ENCODE results near the gene MYO7B.
"Not testable (repeated sequence)": the region's sequence is repeated elsewhere in the genome, so short reads cannot be mapped to it uniquely, and the experiment has no call there.

Gene MYO7B

GRCh38 chr2:127523269-127523939 lies 12.1 kb upstream of the MYO7B start:
- no peak for DNase-seq (ENCODE audit: low read depth in 2 of 2, low spot score in 1 of 2)

- not testable (repeated sequence) for DNase-seq (ENCODE audit: low read depth in 2 of 2, low spot score in 1 of 2)
Measured at GRCh38 chr2:127524198-127524834, 11.2 kb upstream of the MYO7B start.

GRCh38 chr2:127525691-127526131 lies 9.8 kb upstream of the MYO7B start:
- no peak for DNase-seq (ENCODE audit: low read depth in 2 of 2, low spot score in 1 of 2)

GRCh38 chr2:127526132-127527000 lies 9.1 kb upstream of the MYO7B start, which contains the start of gene IWS1:
TSS of gene IWS1 (minus strand) at chr2:127526489. CDS start at chr2:127526208, 281 bp downstream.
- peak; percentile 77 to 87 for DNase-seq (ENCODE audit: low read depth in 2 of 2, low spot score in 1 of 2)

- DNase-seq (ENCODE audit: low read depth in 2 of 2, low spot score in 1 of 2) = no peak
Measured at GRCh38 chr2:127527001-127527804, 8.3 kb upstream of the MYO7B start.

- DNase-seq (ENCODE audit: low read depth in 2 of 2, low spot score in 1 of 2) = no peak
Measured at GRCh38 chr2:127528487-127528886, 7.0 kb upstream of the MYO7B start.

GRCh38 chr2:127529416-127529815 lies 6.1 kb upstream of the MYO7B start:
- not testable (repeated sequence) for DNase-seq (ENCODE audit: low read depth in 2 of 2, low spot score in 1 of 2)

- no peak for DNase-seq (ENCODE audit: low read depth in 2 of 2, low spot score in 1 of 2)
Measured at GRCh38 chr2:127530245-127531140, 5.0 kb upstream of the MYO7B start.

GRCh38 chr2:127531221-127531648 lies 4.2 kb upstream of the MYO7B start:
- no peak for DNase-seq (ENCODE audit: low read depth in 2 of 2, low spot score in 1 of 2)

GRCh38 chr2:127532296-127532695 lies 3.2 kb upstream of the MYO7B start:
- DNase-seq (ENCODE audit: low read depth in 2 of 2, low spot score in 1 of 2) = no peak

- DNase-seq (ENCODE audit: low read depth in 2 of 2, low spot score in 1 of 2) = no peak
Measured at GRCh38 chr2:127535918-127536317, 435 bp downstream of the MYO7B start.

GRCh38 chr2:127536707-127537541 lies 1.4 kb downstream of the MYO7B start:
- DNase-seq (ENCODE audit: low read depth in 2 of 2, low spot score in 1 of 2) = no peak

- DNase-seq (ENCODE audit: low read depth in 2 of 2, low spot score in 1 of 2) = no peak
Measured at GRCh38 chr2:127537644-127538043, 2.2 kb downstream of the MYO7B start.

GRCh38 chr2:127541809-127542208 lies 6.3 kb downstream of the MYO7B start:
- no peak for DNase-seq (ENCODE audit: low read depth in 2 of 2, low spot score in 1 of 2)

- DNase-seq (ENCODE audit: low read depth in 2 of 2, low spot score in 1 of 2) = no peak
Measured at GRCh38 chr2:127542231-127542630, 6.7 kb downstream of the MYO7B start.

GRCh38 chr2:127543013-127543501 lies 7.6 kb downstream of the MYO7B start:
- DNase-seq (ENCODE audit: low read depth in 2 of 2, low spot score in 1 of 2) = not testable (repeated sequence)

- DNase-seq (ENCODE audit: low read depth in 2 of 2, low spot score in 1 of 2) = no peak
Measured at GRCh38 chr2:127545189-127545588, 9.7 kb downstream of the MYO7B start.

GRCh38 chr2:127545796-127546195 lies 10.3 kb downstream of the MYO7B start:
- DNase-seq (ENCODE audit: low read depth in 2 of 2, low spot score in 1 of 2) = no peak

- DNase-seq (ENCODE audit: low read depth in 2 of 2, low spot score in 1 of 2) = no peak
Measured at GRCh38 chr2:127546797-127547196, 11.3 kb downstream of the MYO7B start.

Data from stimulated activated CD8-positive, alpha-beta memory T cell treated with anti-CD3 and anti-CD28 coated beads, Interleukin-4, amount 100 ng/mL, for 4 hours (primary cell).